Panc1 (cell line): ENCODE measurements around the gene MLYCD.

Source experiments
- CTCF ChIP-seq: fragments of 450-650 bp; IDR thresholded peaks from 2 replicates; pipeline ENCODE4 v1.5.1; 2017; ENCODE audit warnings: mild to moderate bottlenecking
- POLR2AphosphoS5 ChIP-seq: IDR thresholded peaks from 2 replicates; pipeline ENCODE4 v1.6.1; 2012; ENCODE audit warnings: mild to moderate bottlenecking, low read depth, low read length, moderate library complexity
- REST ChIP-seq, 2 experiments: IDR thresholded peaks; 2 replicates each; pipeline ENCODE4 v1.6.1; 2011 to 2012; ENCODE audit warnings: low read depth in 2 of 2, control low read depth in 1 of 2, low read length in 1 of 2, mild to moderate bottlenecking in 1 of 2, moderate library complexity in 1 of 2; ENCODE audit not compliant: insufficient read depth in 1 of 2

- TF ChIP-seq CTCF, result peak; percentile 94
- no peak for TF ChIP-seq REST (IDR thresholded peaks at IDR 0.05; ENCODE audit: insufficient read depth in 1 of 2, low read depth in 2 of 2, low read length in 1 of 2)
- TF ChIP-seq POLR2AphosphoS5, result no peak
Measured at GRCh38 chr16:83926726-83927397, 27.9 kb downstream of the MLYCD start.
